A673 (cell line): ENCODE measurements around the gene PERM1. TPM values are rescaled to one million over a fixed set of nuclear protein-coding genes. Genes with fewer than 3 reads are reported as not detected.

Experiments
- BruUV-seq: library from RNA; stranded (reverse); fragments of 400-500 nt; replicated peaks from 2 replicates; lab custom pipeline; 2021; lab: Mats Ljungman, UMichigan
- CTCF ChIA-PET: fragments of 300-600 bp; sonication (Branson Sonifier 250); formaldehyde crosslinking; loops from one replicate; lab custom pipeline; 2022; ENCODE audit warnings: antibody characterized with exemption; lab: Charles Lee
- POLR2A ChIA-PET: fragments of 300-600 bp; sonication (Branson Sonifier 250); formaldehyde crosslinking; loops from one replicate; lab custom pipeline; 2022; ENCODE audit warnings: antibody characterized with exemption; ENCODE audit not compliant: low non-redundant PET; lab: Charles Lee
- DNase-seq: peaks from one replicate; pipeline ENCODE4 v3.0.0-alpha.2; 2015; ENCODE audit warnings: low spot score
- H3K27ac ChIP-seq: fragments of 200-600 bp; sonication (generic); 2 replicates; pipeline ENCODE4 v1.5.1; 2016; ENCODE audit warnings: mixed run types, low read depth, mild to moderate bottlenecking, mixed read lengths, antibody characterized with exemption, low read length; ENCODE audit not compliant: poor library complexity, severe bottlenecking
- H3K27me3 ChIP-seq: fragments of 200-600 bp; sonication (generic); replicated peaks from 2 replicates; pipeline ENCODE4 v1.6.1; 2017; ENCODE audit warnings: mixed run types, low read depth, mild to moderate bottlenecking, mixed read lengths, antibody characterized with exemption, low read length; ENCODE audit not compliant: insufficient read depth, poor library complexity
- H3K36me3 ChIP-seq: fragments of 200-600 bp; sonication (generic); 2 replicates; pipeline ENCODE4 v1.6.1; 2016; ENCODE audit warnings: mixed run types, mild to moderate bottlenecking, mixed read lengths, antibody characterized with exemption, low read length; ENCODE audit not compliant: insufficient read depth, poor library complexity, severe bottlenecking
- H3K4me1 ChIP-seq: fragments of 200-600 bp; sonication (generic); 2 replicates; pipeline ENCODE4 v1.6.1; 2017; ENCODE audit warnings: mixed run types, mild to moderate bottlenecking, mixed read lengths, antibody characterized with exemption, low read length; ENCODE audit not compliant: insufficient read depth, poor library complexity, severe bottlenecking
- H3K4me3 ChIP-seq: fragments of 200-600 bp; sonication (generic); 2 replicates; pipeline ENCODE4 v1.5.1; 2016; ENCODE audit warnings: low read depth, mixed run types, mild to moderate bottlenecking, mixed read lengths, low read length; ENCODE audit not compliant: poor library complexity, severe bottlenecking
- H3K9me3 ChIP-seq: fragments of 200-600 bp; sonication (generic); 2 replicates; pipeline ENCODE4 v1.6.1; 2016; ENCODE audit warnings: mixed run types, low read depth, mild to moderate bottlenecking, mixed read lengths, antibody characterized with exemption, low read length; ENCODE audit not compliant: poor library complexity, severe bottlenecking
- EZH2 ChIP-seq: fragments of 200-600 bp; sonication (generic); IDR thresholded peaks from 2 replicates; pipeline ENCODE4 v1.6.1; 2017; ENCODE audit warnings: borderline replicate concordance, low read depth, mild to moderate bottlenecking, mixed read lengths, antibody characterized with exemption, low read length; ENCODE audit not compliant: poor library complexity, severe bottlenecking
- intact Hi-C: fragments of 100-400 bp; cut with micrococcal nuclease; formaldehyde crosslinking; loops from one replicate; pipeline ENCODE4 v1.10.0; 2022; ENCODE audit not compliant: unreplicated experiment
- total RNA-seq: library from RNA; stranded (reverse); gene quantifications from 2 replicates; pipeline ENCODE4 v1.2.3, GENCODE V29; 2021
- TF ChIP-seq, protein P1 (sequence below): fragments of 300-800, 200-600 bp; sonication (generic); conservative IDR thresholded peaks from 2 replicates; pipeline ENCODE4 v1.5.1; 2017; ENCODE audit warnings: low read depth, mild to moderate bottlenecking, antibody characterized with exemption, low read length, moderate library complexity, mixed read lengths

The PERM1 gene
- total RNA-seq, 1 experiment from 2014 or later = not detected

DNA sequence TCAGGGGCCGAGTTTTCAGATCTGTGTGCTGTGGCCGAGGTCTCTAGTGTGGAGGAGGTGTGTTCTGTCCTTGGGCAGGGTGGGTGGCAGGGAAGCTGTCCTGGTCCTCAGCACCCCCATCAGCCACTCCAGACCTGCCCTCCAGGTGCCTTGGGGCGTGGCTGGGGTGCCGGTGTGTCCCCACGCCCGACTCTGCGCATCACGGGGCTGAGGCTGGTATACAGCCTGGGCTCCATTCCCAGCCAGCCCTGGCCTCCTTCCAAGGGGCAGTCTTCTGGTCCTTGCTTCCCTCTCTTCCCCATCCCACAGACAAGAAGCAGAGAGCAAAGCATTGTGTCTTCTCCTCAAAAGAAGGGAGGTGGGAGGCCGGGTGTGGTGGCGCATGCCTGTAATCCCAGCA is 54.1 kb downstream of the PERM1 start:
- intact Hi-C loops = no loop called here
- no peak overlapping the region for H3K4me3 ChIP-seq
- H3K27me3 ChIP-seq = no peaks in the 10 kb centered on the region
- H3K36me3 ChIP-seq = no peaks in the 10 kb centered on the region
- no TSS peak for BruUV-seq
- ChIA-PET POLR2A (no interaction called here), CTCF (interaction anchor here (1.2 kb wide), 1 partner anchor 13 kb away, joined by 3 read pairs; no protein-coding TSS in a partner anchor)
- H3K9me3 ChIP-seq = no peaks in the 10 kb centered on the region
- peaks cover 34% of the 10 kb centered on the region for H3K4me1 ChIP-seq
- no peak overlapping the region for H3K27ac ChIP-seq
- DNase-seq = no peak
- TF ChIP-seq, protein P1, sequence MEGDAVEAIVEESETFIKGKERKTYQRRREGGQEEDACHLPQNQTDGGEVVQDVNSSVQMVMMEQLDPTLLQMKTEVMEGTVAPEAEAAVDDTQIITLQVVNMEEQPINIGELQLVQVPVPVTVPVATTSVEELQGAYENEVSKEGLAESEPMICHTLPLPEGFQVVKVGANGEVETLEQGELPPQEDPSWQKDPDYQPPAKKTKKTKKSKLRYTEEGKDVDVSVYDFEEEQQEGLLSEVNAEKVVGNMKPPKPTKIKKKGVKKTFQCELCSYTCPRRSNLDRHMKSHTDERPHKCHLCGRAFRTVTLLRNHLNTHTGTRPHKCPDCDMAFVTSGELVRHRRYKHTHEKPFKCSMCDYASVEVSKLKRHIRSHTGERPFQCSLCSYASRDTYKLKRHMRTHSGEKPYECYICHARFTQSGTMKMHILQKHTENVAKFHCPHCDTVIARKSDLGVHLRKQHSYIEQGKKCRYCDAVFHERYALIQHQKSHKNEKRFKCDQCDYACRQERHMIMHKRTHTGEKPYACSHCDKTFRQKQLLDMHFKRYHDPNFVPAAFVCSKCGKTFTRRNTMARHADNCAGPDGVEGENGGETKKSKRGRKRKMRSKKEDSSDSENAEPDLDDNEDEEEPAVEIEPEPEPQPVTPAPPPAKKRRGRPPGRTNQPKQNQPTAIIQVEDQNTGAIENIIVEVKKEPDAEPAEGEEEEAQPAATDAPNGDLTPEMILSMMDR = no peak
- TF ChIP-seq EZH2 = no peak

DNA sequence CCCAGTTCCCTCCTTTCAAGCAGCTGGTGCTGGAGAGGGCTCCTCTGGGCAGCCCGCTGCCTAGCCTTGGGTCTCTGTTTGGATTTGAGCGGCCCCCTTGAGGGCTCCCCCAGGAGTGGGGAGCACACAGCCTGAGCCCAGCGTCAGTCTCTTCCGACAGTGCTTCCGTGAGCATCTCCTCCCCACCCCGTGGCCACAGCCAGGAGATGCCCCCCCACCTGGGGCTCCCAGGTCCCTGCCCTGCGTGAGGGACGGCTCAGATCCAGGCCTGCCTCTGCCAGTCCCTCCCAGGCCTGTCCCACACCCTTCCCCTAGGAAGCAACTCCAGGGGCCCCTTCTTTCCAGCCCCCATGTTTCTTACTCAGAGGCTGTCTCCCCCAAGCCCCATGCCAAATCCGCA is 54.7 kb downstream of the PERM1 start:
- TF ChIP-seq, protein P1 = no peak
- TF ChIP-seq EZH2 = no peak
- no peaks in the 10 kb centered on the region for H3K27me3 ChIP-seq
- no peak overlapping the region for H3K4me3 ChIP-seq
- no peaks in the 10 kb centered on the region for H3K36me3 ChIP-seq
- ChIA-PET CTCF (no interaction called here), POLR2A (no interaction called here)
- H3K9me3 ChIP-seq = no peaks in the 10 kb centered on the region
- no peak for DNase-seq
- peaks cover 28% of the 10 kb centered on the region for H3K4me1 ChIP-seq
- no TSS peak for BruUV-seq
- H3K27ac ChIP-seq = no peak overlapping the region
- intact Hi-C loops = no loop called here

DNA sequence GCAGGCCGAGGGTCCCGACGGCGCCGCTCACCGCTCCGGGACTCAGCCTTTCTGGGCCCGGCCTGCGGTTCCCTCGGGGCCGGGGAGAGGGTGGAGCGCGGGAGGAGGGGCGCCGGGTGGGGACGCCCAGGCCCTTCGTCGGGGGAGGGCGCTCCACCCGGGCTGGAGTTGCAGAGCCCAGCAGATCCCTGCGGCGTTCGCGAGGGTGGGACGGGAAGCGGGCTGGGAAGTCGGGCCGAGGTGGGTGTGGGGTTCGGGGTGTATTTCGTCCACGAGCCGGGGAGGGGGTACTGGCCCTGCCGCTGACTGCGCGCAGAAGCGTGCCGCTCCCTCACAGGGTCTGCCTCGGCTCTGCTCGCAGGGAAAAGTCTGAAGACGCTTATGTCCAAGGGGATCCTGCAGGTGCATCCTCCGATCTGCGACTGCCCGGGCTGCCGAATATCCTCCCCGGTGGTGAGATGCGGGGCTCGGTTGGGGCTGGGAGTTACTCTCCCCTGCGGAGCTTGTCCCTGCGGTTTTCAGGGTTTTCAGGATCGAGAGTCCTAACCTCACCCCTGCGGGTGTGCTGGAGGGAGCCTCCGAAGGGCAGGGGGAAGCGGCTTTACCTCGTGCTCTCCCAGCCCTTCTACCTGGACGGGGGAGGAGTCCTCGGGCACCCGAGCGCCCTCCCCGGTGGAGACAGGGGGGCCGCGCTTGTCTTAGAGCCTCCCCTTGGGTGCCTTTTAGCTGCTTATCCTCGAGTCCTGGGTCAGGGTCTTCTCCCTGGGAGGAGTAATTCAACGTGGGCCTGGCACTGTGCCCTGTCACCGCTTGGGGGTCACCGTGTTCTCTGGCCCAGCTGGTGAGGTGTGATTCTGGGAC is 56.1 kb downstream of the PERM1 start:
- TF ChIP-seq EZH2 = no peak
- TF ChIP-seq, protein P1 = peak; percentile 38; the same call in 1 of the 2 replicates
- Histone ChIP-seq H3K4me1 (peaks cover 35% of the 10 kb centered on the region), H3K27me3 (no peaks in the 10 kb centered on the region), H3K27ac (peak overlapping the region; percentile 85), H3K4me3 (peak overlapping the region; percentile 88), H3K36me3 (no peaks in the 10 kb centered on the region), H3K9me3 (no peaks in the 10 kb centered on the region)
- POLR2A ChIA-PET = interaction anchor here (0.5 kb wide), 1 partner anchor 14 kb away, joined by 9 read pairs; no protein-coding TSS in a partner anchor
- intact Hi-C loops = no loop called here
- no TSS peak for BruUV-seq
- peak; percentile 89 for DNase-seq
- CTCF ChIA-PET = interaction anchor here (0.6 kb wide), 2 partner anchors 21 to 450 kb away, joined by 3 to 8 read pairs; no protein-coding TSS in a partner anchor

Other genes starting within 250 kb of the PERM1 start
- 24.1 and 28.4 TPM in 2 replicates for gene SAMD11, start 58.2 kb downstream of the PERM1 start, total RNA-seq
- 197 and 214 TPM in 2 replicates for gene NOC2L, start 22.8 kb downstream of the PERM1 start, total RNA-seq
- gene KLHL17, start 21.5 kb downstream of the PERM1 start, total RNA-seq = 43.3 and 48.3 TPM in 2 replicates
- gene PLEKHN1, start 15.6 kb downstream of the PERM1 start, total RNA-seq = not detected in 2 replicates
- gene HES4, start 18.0 kb upstream of the PERM1 start, total RNA-seq = 18.5 and 20.8 TPM in 2 replicates
- gene ISG15, start 31.4 kb upstream of the PERM1 start, total RNA-seq = 45.3 and 55.6 TPM in 2 replicates
- 151 and 164 TPM in 2 replicates for gene AGRN, start 38.0 kb upstream of the PERM1 start, total RNA-seq
- gene RNF223, start 92.2 kb upstream of the PERM1 start, total RNA-seq = not detected in 2 replicates
- gene C1orf159, start 134.0 kb upstream of the PERM1 start, total RNA-seq = 26.8 and 28.4 TPM in 2 replicates
- gene TTLL10, start 191.8 kb upstream of the PERM1 start, total RNA-seq = not detected in 2 replicates
- gene TNFRSF18, start 224.5 kb upstream of the PERM1 start, total RNA-seq = 0.77 and 1.1 TPM in 2 replicates
- 0.80 and 1.5 TPM in 2 replicates for gene TNFRSF4, start 232.1 kb upstream of the PERM1 start, total RNA-seq
- 121 and 133 TPM in 2 replicates for gene SDF4, start 249.9 kb upstream of the PERM1 start, total RNA-seq